SU-DHL-6 (cell line): ENCODE results near the gene MAFF.

Experiments
- H2AFZ ChIP-seq: fragments of 200-600 bp; sonication (generic); 2 replicates; pipeline ENCODE4 v1.6.1; 2014; ENCODE audit warnings: low read depth, mild to moderate bottlenecking, moderate library complexity, mixed read lengths, antibody characterized with exemption, low read length; ENCODE audit not compliant: severe bottlenecking
- H3F3A ChIP-seq: fragments of 200-600 bp; shearing (Covaris generic); 2 replicates; pipeline ENCODE4 v1.6.0; 2016; ENCODE audit warnings: antibody characterized with exemption, mild to moderate bottlenecking; ENCODE audit not compliant: insufficient read depth
- H3K27ac ChIP-seq: fragments of 200-600 bp; sonication (generic); 2 replicates; pipeline ENCODE4 v1.5.1; 2016; ENCODE audit warnings: low read depth, mild to moderate bottlenecking, low read length, moderate library complexity, mixed read lengths
- H3K27me3 ChIP-seq: fragments of 200-600 bp; sonication (generic), shearing (Covaris generic); 2 replicates; pipeline ENCODE4 v1.6.0; 2014; ENCODE audit warnings: mild to moderate bottlenecking, low read length
- H3K36me3 ChIP-seq: fragments of 200-600 bp; sonication (generic); 2 replicates; pipeline ENCODE4 v1.6.1; 2014; ENCODE audit warnings: mild to moderate bottlenecking, low read length, mixed read lengths
- H3K4me2 ChIP-seq: fragments of 300-600, 200-600 bp; shearing (Covaris generic), sonication (generic); 2 replicates; pipeline ENCODE4 v1.6.0; 2014; ENCODE audit warnings: low read length, low read depth, mild to moderate bottlenecking; ENCODE audit not compliant: poor library complexity, severe bottlenecking
- H3K4me3 ChIP-seq: fragments of 200-600 bp; sonication (generic); 2 replicates; pipeline ENCODE4 v1.5.1; 2014; ENCODE audit warnings: antibody characterized with exemption, low read length, mild to moderate bottlenecking, mixed read lengths; ENCODE audit not compliant: insufficient read depth, poor library complexity, severe bottlenecking
- H3K79me2 ChIP-seq: fragments of 200-600 bp; sonication (generic); 2 replicates; pipeline ENCODE4 v1.6.1; 2014; ENCODE audit warnings: mild to moderate bottlenecking, low read length, moderate library complexity; ENCODE audit not compliant: insufficient read depth
- H3K9ac ChIP-seq: fragments of 200-600 bp; sonication (generic); 2 replicates; pipeline ENCODE4 v1.7.0; 2014; ENCODE audit warnings: mild to moderate bottlenecking, low read length
- H3K9me2 ChIP-seq: fragments of 200-600 bp; sonication (generic); replicated peaks from 2 replicates; pipeline ENCODE4 v1.6.1; 2014; ENCODE audit warnings: low read length; ENCODE audit not compliant: insufficient read depth
- H3K9me3 ChIP-seq: fragments of 200-600 bp; sonication (generic); 2 replicates; pipeline ENCODE4 v1.6.1; 2014; ENCODE audit warnings: low read length, mixed read lengths; ENCODE audit not compliant: insufficient read depth
- H4K20me1 ChIP-seq: fragments of 200-600 bp; sonication (generic); 2 replicates; pipeline ENCODE4 v1.6.1; 2014; ENCODE audit warnings: low read depth, mild to moderate bottlenecking, antibody characterized with exemption, low read length, moderate library complexity, mixed read lengths
- CTCF ChIP-seq: fragments of 200-600 bp; sonication (generic); IDR thresholded peaks from one replicate; pipeline ENCODE4 v1.5.1; 2017; ENCODE audit warnings: antibody characterized with exemption, mild to moderate bottlenecking, low read length, moderate library complexity; ENCODE audit not compliant: insufficient read depth, poor library complexity, severe bottlenecking
- EZH2phosphoT487 ChIP-seq: fragments of 200-600 bp; sonication (generic), shearing (Covaris generic); conservative IDR thresholded peaks from 2 replicates; pipeline ENCODE4 v1.6.1; 2018; ENCODE audit warnings: mild to moderate bottlenecking, antibody characterized with exemption, low read length, moderate library complexity, mixed read lengths

MAFF gene

DNA sequence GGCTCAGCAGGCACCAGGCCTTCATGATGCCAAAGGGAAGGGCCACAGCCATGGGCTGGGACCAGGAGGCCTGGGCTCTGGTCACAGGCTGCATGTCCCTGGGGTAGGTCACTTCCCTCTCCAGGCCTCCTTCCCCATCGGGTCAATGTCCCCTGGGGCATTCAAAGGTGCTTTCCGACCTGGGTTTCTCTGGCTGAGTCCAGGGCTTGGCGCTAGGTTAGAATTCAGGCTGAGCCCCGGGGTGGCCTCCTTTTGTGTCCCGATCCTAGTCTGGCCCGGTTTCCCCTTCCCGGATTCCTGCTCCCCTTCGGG lies 12.2 kb downstream of the MAFF start:
- Histone ChIP-seq H3K4me3 (no peak overlapping the region), H3K4me2 (peak overlapping the region; percentile 43), H4K20me1 (no peaks in the 10 kb centered on the region), H3K27me3 (no peaks in the 10 kb centered on the region), H2AFZ (no peak overlapping the region), H3F3A (no peaks in the 10 kb centered on the region), H3K27ac (no peak overlapping the region), H3K79me2 (no peaks in the 10 kb centered on the region), H3K36me3 (no peaks in the 10 kb centered on the region), H3K9ac (peak overlapping the region; percentile 27), H3K9me2 (no peaks in the 10 kb centered on the region), H3K9me3 (no peaks in the 10 kb centered on the region)
- TF ChIP-seq EZH2phosphoT487 = no peak
- no peak for TF ChIP-seq CTCF

GRCh38 chr22:38214302-38215056 lies 12.7 kb downstream of the MAFF start:
- Histone ChIP-seq H3K27ac (no peak overlapping the region), H3K9me3 (no peaks in the 10 kb centered on the region), H3K79me2 (no peaks in the 10 kb centered on the region), H3K9ac (peak overlapping the region; percentile 27), H3K4me3 (no peak overlapping the region), H3F3A (no peaks in the 10 kb centered on the region), H3K4me2 (peak overlapping the region; percentile 43), H3K36me3 (no peaks in the 10 kb centered on the region), H2AFZ (no peak overlapping the region), H3K27me3 (no peaks in the 10 kb centered on the region), H4K20me1 (no peaks in the 10 kb centered on the region), H3K9me2 (no peaks in the 10 kb centered on the region)
- no peak for TF ChIP-seq EZH2phosphoT487
- no peak for TF ChIP-seq CTCF

GRCh38 chr22:38215156-38216038 lies 13.6 kb downstream of the MAFF start:
- Histone ChIP-seq H3K4me3 (no peak overlapping the region), H3K27me3 (no peaks in the 10 kb centered on the region), H3K9me2 (no peaks in the 10 kb centered on the region), H3K9ac (no peak overlapping the region), H4K20me1 (no peaks in the 10 kb centered on the region), H3K36me3 (no peaks in the 10 kb centered on the region), H3K79me2 (no peaks in the 10 kb centered on the region), H3F3A (no peaks in the 10 kb centered on the region), H2AFZ (no peak overlapping the region), H3K4me2 (no peak overlapping the region), H3K27ac (no peak overlapping the region), H3K9me3 (no peaks in the 10 kb centered on the region)
- TF ChIP-seq EZH2phosphoT487 = no peak
- TF ChIP-seq CTCF = no peak
